GM13977 (cell line): ENCODE measurements around the gene TMTC1.
"Not testable (repeated sequence)": the region's sequence is repeated elsewhere in the genome, so short reads cannot be mapped to it uniquely, and the experiment has no call there.

ENCODE experiments used
- DNase-seq: peaks from one replicate; pipeline ENCODE4 v3.0.0; 2012; ENCODE audit warnings: low spot score
- in situ Hi-C: fragments of 300-500 bp; cut with MboI; formaldehyde crosslinking; loops from one replicate; pipeline ENCODE4 v1.12.0; 2022; ENCODE audit warnings: low sequenced_read_pairs, low pct_unique_long_range_greater_than_20kb, mixed read lengths, inconsistent platforms; ENCODE audit not compliant: unreplicated experiment
- TF ChIP-seq, protein P1 (sequence below): IDR thresholded peaks from 2 replicates; pipeline ENCODE4 v1.5.1; 2012; ENCODE audit warnings: mild to moderate bottlenecking, control low read depth; ENCODE audit not compliant: insufficient read depth; ENCODE audit errors: extremely low read depth, missing control alignments

The TMTC1 gene

DNA sequence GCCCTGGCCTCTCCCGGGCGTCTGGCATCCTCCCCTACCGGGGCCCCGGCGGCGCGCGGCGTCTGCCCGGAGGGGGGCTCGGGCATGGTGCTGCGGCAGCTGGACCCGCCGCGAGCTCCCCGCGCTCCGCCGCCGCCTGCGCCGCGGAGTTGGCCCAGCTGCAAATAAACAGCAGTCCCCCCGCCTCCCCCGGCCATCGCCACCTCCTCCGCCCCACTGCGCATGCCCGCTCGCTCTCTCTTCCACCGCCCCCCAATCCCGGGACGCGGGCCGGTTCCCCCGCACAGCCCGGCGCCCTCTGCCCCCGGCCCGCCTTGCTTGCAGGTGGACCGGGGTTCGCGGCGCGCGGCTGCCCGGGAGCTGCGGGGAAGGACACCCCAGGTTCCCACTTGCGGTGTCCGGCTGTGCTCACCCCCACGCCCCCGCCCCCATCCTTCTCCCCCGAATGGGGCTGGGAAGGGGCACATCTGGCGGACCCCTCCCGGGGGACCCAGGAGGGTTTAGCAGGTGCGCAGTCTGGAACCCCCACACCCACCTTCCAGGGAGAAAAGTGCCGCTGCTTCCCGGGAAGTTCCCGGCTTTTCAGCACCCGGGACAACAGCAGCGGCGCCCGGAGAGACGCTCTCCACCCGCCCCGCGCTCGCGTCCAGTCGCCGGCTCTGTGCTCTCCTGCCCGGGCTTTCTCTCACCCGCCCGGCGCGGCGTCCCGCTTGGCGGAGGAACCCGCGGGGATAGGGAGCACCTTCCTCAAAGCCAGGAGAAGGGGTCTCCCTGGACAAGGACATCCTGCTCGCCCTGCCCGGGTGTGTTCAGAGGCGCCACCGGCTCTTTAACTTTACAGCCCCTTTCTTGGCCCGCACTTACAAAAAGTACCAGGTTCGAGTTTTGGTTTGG, at the start of gene TMTC1:
TSS of gene TMTC1 (minus strand) at position 170 of the 894 bp plus-strand sequence. CDS start 191 bp downstream, outside the sequence.
- in situ Hi-C loops = no loop called here
- TF ChIP-seq, protein P1, sequence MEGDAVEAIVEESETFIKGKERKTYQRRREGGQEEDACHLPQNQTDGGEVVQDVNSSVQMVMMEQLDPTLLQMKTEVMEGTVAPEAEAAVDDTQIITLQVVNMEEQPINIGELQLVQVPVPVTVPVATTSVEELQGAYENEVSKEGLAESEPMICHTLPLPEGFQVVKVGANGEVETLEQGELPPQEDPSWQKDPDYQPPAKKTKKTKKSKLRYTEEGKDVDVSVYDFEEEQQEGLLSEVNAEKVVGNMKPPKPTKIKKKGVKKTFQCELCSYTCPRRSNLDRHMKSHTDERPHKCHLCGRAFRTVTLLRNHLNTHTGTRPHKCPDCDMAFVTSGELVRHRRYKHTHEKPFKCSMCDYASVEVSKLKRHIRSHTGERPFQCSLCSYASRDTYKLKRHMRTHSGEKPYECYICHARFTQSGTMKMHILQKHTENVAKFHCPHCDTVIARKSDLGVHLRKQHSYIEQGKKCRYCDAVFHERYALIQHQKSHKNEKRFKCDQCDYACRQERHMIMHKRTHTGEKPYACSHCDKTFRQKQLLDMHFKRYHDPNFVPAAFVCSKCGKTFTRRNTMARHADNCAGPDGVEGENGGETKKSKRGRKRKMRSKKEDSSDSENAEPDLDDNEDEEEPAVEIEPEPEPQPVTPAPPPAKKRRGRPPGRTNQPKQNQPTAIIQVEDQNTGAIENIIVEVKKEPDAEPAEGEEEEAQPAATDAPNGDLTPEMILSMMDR = no peak
- DNase-seq = peak; percentile 55

DNA sequence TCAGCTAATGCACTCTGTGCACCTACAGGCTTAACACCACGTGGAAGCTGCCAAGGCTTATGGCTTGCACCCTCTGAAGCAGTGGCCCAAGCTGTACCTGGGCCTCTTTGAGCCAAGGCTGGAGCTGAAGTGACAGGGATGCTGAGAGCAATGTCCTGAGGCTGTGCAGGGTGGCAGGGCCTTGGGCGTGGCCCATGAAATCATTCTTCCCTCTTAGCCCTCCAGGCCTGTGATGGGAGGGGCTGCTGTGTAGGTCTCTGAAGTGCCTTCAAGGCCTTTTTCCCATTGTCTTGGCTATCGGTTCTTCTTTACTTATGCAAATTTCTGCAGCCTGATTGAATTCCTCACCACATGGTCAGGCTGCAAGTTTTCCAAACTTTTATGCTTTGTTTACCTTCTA, 47.4 kb upstream of the TMTC1 start:
- no peak for DNase-seq
- in situ Hi-C loops = no loop called here
- TF ChIP-seq, protein P1 = no peak

DNA sequence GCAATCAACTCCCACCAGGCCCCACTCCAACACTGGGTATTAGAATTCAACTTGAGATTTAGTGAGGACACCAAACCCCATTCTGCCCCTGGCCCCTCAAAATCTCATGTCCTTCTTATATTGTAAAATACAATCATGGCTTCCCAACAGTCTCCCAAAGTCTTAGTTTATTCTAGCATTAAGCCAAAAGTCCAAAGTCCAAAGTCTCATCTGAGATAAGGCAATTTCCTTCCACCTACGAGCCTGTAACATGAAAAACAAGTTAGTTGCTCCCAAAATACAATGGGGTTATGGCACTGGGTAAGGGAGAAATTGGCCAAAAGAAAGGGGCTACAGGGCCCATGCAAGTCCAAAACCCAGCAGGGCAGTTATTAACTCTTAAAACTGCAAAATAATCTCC, 46.6 kb upstream of the TMTC1 start:
- in situ Hi-C loops = no loop called here
- TF ChIP-seq, protein P1 = no peak
- no peak for DNase-seq

DNA sequence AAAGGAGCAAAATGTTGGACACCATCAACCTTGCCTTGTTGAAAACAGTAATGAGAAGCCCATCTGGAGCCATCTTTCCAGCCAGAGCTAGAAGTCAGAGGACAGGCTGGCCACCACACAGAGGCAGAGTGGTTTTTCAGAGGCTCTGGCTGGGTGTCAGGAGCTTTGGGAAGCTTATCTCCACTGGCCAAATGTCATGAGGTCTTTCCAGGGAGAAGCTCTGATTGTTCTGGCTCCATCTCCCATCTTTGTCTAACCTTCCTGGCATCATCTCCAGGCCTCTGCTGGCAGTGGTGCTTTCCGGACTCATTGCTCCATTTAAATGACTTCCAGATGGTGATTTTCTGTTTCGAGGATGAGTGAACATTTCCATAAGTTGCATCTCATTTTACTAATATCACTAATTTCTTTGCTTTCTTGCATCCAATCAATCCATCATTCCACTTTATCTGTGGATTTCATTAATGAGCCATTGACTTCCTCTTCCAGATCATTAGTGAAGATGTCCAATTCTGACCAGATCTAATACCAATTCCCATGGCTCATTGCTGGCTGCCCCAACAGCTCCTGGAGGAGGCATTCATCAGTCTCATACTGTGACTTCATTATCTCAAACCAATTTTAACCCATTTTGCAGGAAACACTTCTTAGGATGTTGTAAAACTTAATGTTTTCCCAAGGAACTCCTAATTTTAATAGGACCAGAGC, 35.3 kb upstream of the TMTC1 start:
- DNase-seq = no peak
- in situ Hi-C loops = no loop called here
- TF ChIP-seq, protein P1 = no peak

DNA sequence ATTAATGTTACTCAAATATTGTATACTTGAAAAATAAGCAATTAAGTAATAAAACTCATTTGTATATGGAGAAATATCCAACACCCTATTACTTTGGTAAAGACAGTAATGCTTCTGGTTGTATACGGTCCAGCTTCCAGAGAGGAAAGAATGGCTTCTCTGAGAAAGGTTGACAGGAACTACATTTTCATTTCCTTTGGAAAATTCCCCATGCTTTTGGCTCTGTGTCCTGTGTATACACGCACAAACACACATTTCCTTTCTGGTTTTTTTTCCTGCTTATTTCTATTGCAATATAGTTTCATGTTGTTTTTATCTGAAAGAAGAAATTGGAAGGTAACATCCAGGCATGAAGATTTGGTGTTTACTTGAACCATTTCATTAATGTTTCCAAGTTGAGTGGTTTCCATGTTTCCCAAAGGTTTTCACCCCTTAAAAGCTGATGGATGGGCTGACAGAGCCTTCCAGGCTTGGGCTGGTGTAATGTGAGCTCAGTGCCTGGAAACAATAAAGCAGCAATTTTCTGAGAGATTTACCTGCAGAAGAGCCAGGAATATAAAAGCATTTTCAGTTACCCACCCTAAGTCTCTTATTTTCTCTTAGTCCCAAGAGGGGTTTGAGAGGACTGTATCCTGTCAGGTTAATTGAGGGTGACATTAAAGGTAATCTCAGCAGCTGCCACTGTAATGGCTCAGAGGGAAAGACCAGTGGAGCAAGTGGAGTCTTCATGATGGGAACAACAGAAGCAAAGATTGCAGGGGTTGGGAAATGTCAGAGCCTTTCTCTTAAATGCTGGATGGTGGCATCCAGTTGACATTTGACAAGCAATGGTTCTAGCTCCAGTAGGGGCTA, 33.4 kb upstream of the TMTC1 start:
- in situ Hi-C loops = no loop called here
- DNase-seq = no peak
- TF ChIP-seq, protein P1 = no peak

DNA sequence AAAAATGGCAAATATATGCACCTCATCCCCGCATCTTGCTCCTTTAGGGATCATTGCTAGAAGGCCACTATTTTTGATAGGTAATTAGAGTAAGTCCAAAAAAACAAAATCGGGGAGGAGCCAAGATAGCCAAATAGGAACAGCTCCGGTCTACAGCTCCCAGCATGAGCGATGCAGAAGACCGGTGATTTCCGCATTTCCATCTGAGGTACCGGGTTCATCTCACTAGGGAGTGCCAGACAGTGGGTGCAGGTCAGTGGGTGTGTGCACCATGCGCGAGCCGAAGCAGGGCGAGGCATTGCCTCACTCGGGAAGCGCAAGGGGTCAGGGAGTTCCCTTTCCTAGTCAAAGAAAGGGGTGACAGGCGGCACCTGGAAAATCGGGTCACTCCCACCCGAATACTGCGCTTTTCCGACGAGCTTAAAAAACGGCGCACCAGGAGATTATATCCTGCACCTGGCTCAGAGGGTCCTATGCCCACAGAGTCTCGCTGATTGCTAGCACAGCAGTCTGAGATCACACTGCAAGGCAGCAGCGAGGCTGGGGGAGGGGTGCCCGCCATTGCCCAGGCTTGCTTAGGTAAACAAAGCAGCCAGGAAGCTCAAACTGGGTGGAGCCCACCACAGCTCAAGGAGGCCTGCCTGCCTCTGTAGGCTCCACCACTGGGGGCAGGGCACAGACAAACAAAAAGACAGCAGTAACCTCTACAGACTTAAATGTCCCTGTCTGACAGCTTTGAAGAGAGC, 26.0 kb upstream of the TMTC1 start:
- DNase-seq, in situ Hi-C loops: not testable (repeated sequence)
